ENCODE data around the gene FAAP20.

- TF ChIP-seq POLR2AphosphoS5 (IDR thresholded peaks at IDR 0.05; ENCODE audit: low read depth) (no peak), ZNF114 (CRISPR knock-in tag; IDR thresholded peaks at IDR 0.05) (no peak), CTCF (conservative IDR thresholded peaks at IDR 0.05; ENCODE audit: low read depth in 2 of 2) (no peak)
These were observed 22.6 kb downstream of the FAAP20 start for GRCh38 chr1:2172012-2172411.
